SH-SY5Y (cell line): ENCODE data around the gene RALGAPA2.

Source experiments
- GATA2 ChIP-seq: IDR thresholded peaks from 2 replicates; pipeline ENCODE4 v1.6.1; 2011; ENCODE audit warnings: mild to moderate bottlenecking, low read depth, low read length
- GATA3 ChIP-seq: IDR thresholded peaks from 2 replicates; pipeline ENCODE4 v1.6.1; 2011; ENCODE audit warnings: low read depth, mild to moderate bottlenecking, low read length, moderate library complexity

DNA sequence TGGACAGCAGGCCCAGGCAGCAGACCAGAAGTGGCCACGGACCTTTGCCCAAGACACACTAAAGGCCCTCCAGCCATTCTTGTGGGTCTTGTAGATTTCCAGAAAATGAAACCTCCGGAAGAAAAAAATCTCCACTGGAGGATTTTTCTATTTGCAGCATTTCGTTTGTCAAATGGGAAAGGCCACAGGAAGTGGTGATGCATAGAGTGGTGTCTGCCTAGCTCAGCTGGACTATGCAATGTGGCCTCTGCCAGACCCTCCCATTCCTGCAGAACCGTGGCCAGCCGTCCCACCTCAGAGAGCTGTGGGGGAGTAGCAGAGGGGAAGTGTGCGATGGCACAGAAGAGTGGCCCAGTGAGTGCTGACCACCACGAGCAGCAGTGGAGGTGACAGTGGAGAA is 368.5 kb downstream of the RALGAPA2 start:
- TF ChIP-seq GATA2 = no peak
- TF ChIP-seq GATA3 = no peak
